IMR-90 (cell line): ENCODE results near the gene BAHD1. TPM values are rescaled to one million over a fixed set of nuclear protein-coding genes. Genes with fewer than 3 reads are reported as not detected.

ENCODE experiments used
- ATAC-seq: fragments of 200-7000 bp; cut with Tn5 transposase; 2 replicates; pipeline ENCODE4 v1.9.1; 2020; ENCODE audit warnings: low read depth, mild to moderate bottlenecking, moderate library complexity
- BruUV-seq: library from RNA; stranded (reverse); fragments of 400-500 nt; replicated peaks from 2 replicates; lab custom pipeline; 2021; lab: Mats Ljungman, UMichigan
- CTCF ChIA-PET: fragments of 300-600 bp; formaldehyde crosslinking; extraction: SDS; loops from one replicate; lab custom pipeline; 2021; ENCODE audit warnings: antibody characterized with exemption; lab: Yijun Ruan, JAX
- POLR2A ChIA-PET: fragments of 300-600 bp; sonication (Branson Sonifier 250); formaldehyde crosslinking; loops from one replicate; lab custom pipeline; 2022; ENCODE audit warnings: antibody characterized with exemption; ENCODE audit not compliant: unreplicated experiment; lab: Charles Lee
- DNase-seq: peaks from one replicate; pipeline ENCODE4 v3.0.0; 2013
- H2AFZ ChIP-seq: replicated peaks from 2 replicates; pipeline ENCODE3; 2013; ENCODE audit warnings: low read length, mild to moderate bottlenecking; ENCODE audit not compliant: poor library complexity
- H2AK5ac ChIP-seq: 2 replicates; pipeline ENCODE4 v1.6.1; 2013; ENCODE audit warnings: low read depth, low read length, inconsistent platforms
- H2AK9ac ChIP-seq: replicated peaks from 2 replicates; pipeline ENCODE3; 2013; ENCODE audit warnings: mild to moderate bottlenecking, low read depth, low read length, moderate library complexity; ENCODE audit not compliant: poor library complexity
- H2BK120ac ChIP-seq: 2 replicates; pipeline ENCODE4 v1.6.1; 2013; ENCODE audit warnings: low read depth, low read length, inconsistent platforms
- H2BK15ac ChIP-seq: 3 replicates; pipeline ENCODE4 v1.6.1; 2013; ENCODE audit warnings: low read depth, low read length, inconsistent platforms
- H2BK20ac ChIP-seq: 2 replicates; pipeline ENCODE4 v1.6.1; 2013; ENCODE audit warnings: low read depth, mild to moderate bottlenecking, inconsistent platforms, low read length, moderate library complexity
- H2BK5ac ChIP-seq: 2 replicates; pipeline ENCODE4 v1.6.1; 2013; ENCODE audit warnings: mild to moderate bottlenecking, low read depth, low read length, inconsistent platforms; ENCODE audit not compliant: poor library complexity, severe bottlenecking
- H3K14ac ChIP-seq: replicated peaks from 2 replicates; pipeline ENCODE4 v1.6.1; 2013; ENCODE audit warnings: low read depth, low read length, inconsistent platforms
- H3K18ac ChIP-seq: 2 replicates; pipeline ENCODE4 v1.6.1; 2013; ENCODE audit warnings: low read depth, low read length, control low read depth
- H3K23ac ChIP-seq: 2 replicates; pipeline ENCODE4 v1.6.1; 2013; ENCODE audit warnings: low read depth, low read length, inconsistent platforms
- H3K27ac ChIP-seq: 2 replicates; pipeline ENCODE4 v1.5.1; 2013; ENCODE audit warnings: mild to moderate bottlenecking, control low read depth, low read length; ENCODE audit not compliant: insufficient read depth
- H3K27me3 ChIP-seq: 2 replicates; pipeline ENCODE4 v1.6.1; 2013; ENCODE audit warnings: low read length; ENCODE audit not compliant: control insufficient read depth, insufficient read depth
- H3K36me3 ChIP-seq: 2 replicates; pipeline ENCODE4 v1.6.1; 2013; ENCODE audit warnings: low read length, mixed read lengths; ENCODE audit not compliant: control insufficient read depth, insufficient read depth
- H3K4ac ChIP-seq: 2 replicates; pipeline ENCODE4 v1.6.1; 2013; ENCODE audit warnings: low read depth, low read length, inconsistent platforms
- H3K4me1 ChIP-seq: 2 replicates; pipeline ENCODE4 v1.6.1; 2013; ENCODE audit warnings: low read length, mixed read lengths; ENCODE audit not compliant: control insufficient read depth, insufficient read depth
- H3K4me2 ChIP-seq: 2 replicates; pipeline ENCODE4 v1.6.1; 2013; ENCODE audit warnings: low read depth, mild to moderate bottlenecking, control low read depth, low read length, moderate library complexity
- H3K4me3 ChIP-seq: 2 replicates; pipeline ENCODE4 v1.5.1; 2013; ENCODE audit warnings: low read depth, mild to moderate bottlenecking, control low read depth, low read length, moderate library complexity; ENCODE audit not compliant: insufficient read depth
- H3K56ac ChIP-seq: 2 replicates; pipeline ENCODE4 v1.6.1; 2013; ENCODE audit warnings: low read length, inconsistent platforms; ENCODE audit not compliant: insufficient read depth; ENCODE audit errors: extremely low read depth
- H3K79me1 ChIP-seq, 2 experiments: 2 replicates each; pipeline ENCODE4 v1.6.1; 2013; ENCODE audit warnings: low read length in 2 of 2, inconsistent platforms in 1 of 2, low read depth in 1 of 2
- H3K9ac ChIP-seq: 2 replicates; pipeline ENCODE4 v1.6.1; 2013; ENCODE audit warnings: low read depth, low read length, control low read depth
- H3K9me1 ChIP-seq: 2 replicates; pipeline ENCODE4 v1.6.1; 2013; ENCODE audit warnings: low read length, inconsistent platforms; ENCODE audit not compliant: insufficient read depth
- H3K9me3 ChIP-seq: 2 replicates; pipeline ENCODE4 v1.6.1; 2013; ENCODE audit warnings: low read length; ENCODE audit not compliant: control insufficient read depth, insufficient read depth
- H4K20me1 ChIP-seq: 2 replicates; pipeline ENCODE4 v1.6.1; 2013; ENCODE audit warnings: low read length, inconsistent platforms; ENCODE audit not compliant: insufficient read depth
- H4K5ac ChIP-seq: 2 replicates; pipeline ENCODE4 v1.6.1; 2013; ENCODE audit warnings: mild to moderate bottlenecking, low read depth, low read length, control low read depth
- H4K8ac ChIP-seq, 2 experiments: 2 replicates each; pipeline ENCODE4 v1.6.1; 2013; ENCODE audit warnings: low read depth in 2 of 2, low read length in 2 of 2, control low read depth in 1 of 2, inconsistent platforms in 1 of 2
- H4K91ac ChIP-seq: 2 replicates; pipeline ENCODE4 v1.6.1; 2013; ENCODE audit warnings: low read depth, low read length, inconsistent platforms; ENCODE audit not compliant: insufficient read depth
- BHLHE40 ChIP-seq: fragments of 150-350 bp; IDR thresholded peaks from 2 replicates; pipeline ENCODE4 v1.6.1; 2016; ENCODE audit warnings: mild to moderate bottlenecking, low read depth, low read length
- CHD1 ChIP-seq: IDR thresholded peaks from 2 replicates; pipeline ENCODE4 v1.6.1; 2012; ENCODE audit warnings: low read depth, low read length, improper control_type of control experiment
- MAZ ChIP-seq: IDR thresholded peaks from 2 replicates; pipeline ENCODE4 v1.6.1; 2012; ENCODE audit warnings: low read depth, mild to moderate bottlenecking, low read length, improper control_type of control experiment, moderate library complexity, borderline replicate concordance
- MXI1 ChIP-seq: IDR thresholded peaks from 2 replicates; pipeline ENCODE4 v1.6.1; 2012; ENCODE audit warnings: low read depth, mild to moderate bottlenecking, low read length, moderate library complexity, borderline replicate concordance
- NFE2L2 ChIP-seq: fragments of 150-350 bp; IDR thresholded peaks from 2 replicates; pipeline ENCODE4 v1.6.1; 2016; ENCODE audit warnings: low read depth, mild to moderate bottlenecking, low read length
- RAD21 ChIP-seq: IDR thresholded peaks from 2 replicates; pipeline ENCODE4 v1.6.1; 2012; ENCODE audit warnings: low read length, improper control_type of control experiment
- RCOR1 ChIP-seq: IDR thresholded peaks from 2 replicates; pipeline ENCODE4 v1.6.1; 2012; ENCODE audit warnings: mild to moderate bottlenecking, low read length, improper control_type of control experiment; ENCODE audit not compliant: insufficient replicate concordance
- SMC3 ChIP-seq: fragments of 150-350 bp; IDR thresholded peaks from 2 replicates; pipeline ENCODE4 v1.6.1; 2016; ENCODE audit warnings: low read depth, mild to moderate bottlenecking, antibody characterized with exemption, low read length, moderate library complexity
- WGBS, 2 experiments: methylation state at CpG; one replicate each; pipeline versions ENCODE4 v1.1.5 to v1.1.7; 2013; ENCODE audit warnings: missing lambda C conversion rate in 2 of 2; ENCODE audit not compliant: insufficient read length in 1 of 2; ENCODE audit errors: extremely low coverage in 2 of 2; 5-methylcytosine and 5-hydroxymethylcytosine counted together
- dilution Hi-C: fragments of 300-500 bp; cut with HindIII; formaldehyde crosslinking; loops from one replicate; pipeline ENCODE4 v1.14.3; 2018; ENCODE audit warnings: low sequenced_read_pairs; ENCODE audit not compliant: unreplicated experiment
- in situ Hi-C: fragments of 300-500 bp; cut with MboI; formaldehyde crosslinking; loops from 3 replicates; pipeline ENCODE4 v1.14.3; 2019; ENCODE audit warnings: low sequenced_read_pairs, inconsistent platforms, mixed read lengths
- intact Hi-C: fragments of 100-400 bp; cut with micrococcal nuclease; formaldehyde crosslinking; loops from 2 replicates; pipeline ENCODE4 v1.10.0; 2022
- polyA plus RNA-seq, 3 experiments: library from polyadenylated mRNA; depleted of rRNA; stranded (reverse); fragments of >200 nt; gene quantifications; 2 replicates each; pipeline ENCODE4 v1.2.3, GENCODE V29; 2012; ENCODE audit warnings: low replicate concordance in 1 of 3
- total RNA-seq: library from RNA; depleted of rRNA; stranded (reverse); fragments of >200 nt; gene quantifications from 2 replicates; pipeline ENCODE4 v1.2.3, GENCODE V29; 2012
- TF ChIP-seq, protein P1 (sequence below): conservative IDR thresholded peaks from 2 replicates; pipeline ENCODE4 v1.5.1; 2012; ENCODE audit warnings: mild to moderate bottlenecking, low read depth, low read length, improper control_type of control experiment

BAHD1 gene
- total and polyA plus RNA-seq, 2 of the 4 experiments (the other 2 are of a cell fraction), result 3.0 to 8.7 TPM

DNA sequence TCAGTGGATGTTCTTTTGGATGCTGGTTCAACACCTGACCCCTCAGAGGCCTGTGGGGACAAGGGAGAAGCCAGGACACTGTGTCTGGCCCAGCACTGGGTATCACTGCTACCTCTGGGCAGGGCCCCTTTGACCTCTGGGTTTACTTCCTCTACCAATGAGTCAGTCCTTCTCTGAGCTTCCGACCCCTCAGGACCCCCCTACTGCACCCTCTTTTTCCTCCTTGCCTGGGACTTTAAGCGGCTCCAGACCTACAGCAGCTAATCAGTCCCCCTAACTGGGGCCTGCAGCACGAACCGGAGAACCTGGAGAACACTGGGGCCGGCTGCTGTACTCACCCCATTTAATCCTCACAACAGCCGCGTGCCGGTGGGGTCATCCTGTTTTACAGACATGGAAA lies 33.8 kb downstream of the BAHD1 start:
- Histone ChIP-seq H2AK9ac (no peak overlapping the region), H3K9me3 (peaks cover 5% of the 10 kb centered on the region; the same call in 1 of the 2 replicates), H2AFZ (no peak overlapping the region), H4K20me1 (no peaks in the 10 kb centered on the region), H3K4me1 (peaks cover 12% of the 10 kb centered on the region), H4K5ac (no peak overlapping the region), H2AK5ac (no peak overlapping the region), H2BK5ac (no peak overlapping the region), H3K4ac (no peak overlapping the region), H3K27ac (no peak overlapping the region), H2BK120ac (no peak overlapping the region), H3K36me3 (peaks cover 2% of the 10 kb centered on the region; the same call in 1 of the 2 replicates), H3K9ac (no peak overlapping the region), H3K9me1 (peaks cover 16% of the 10 kb centered on the region), H3K56ac (no peak overlapping the region), H3K27me3 (peaks cover 30% of the 10 kb centered on the region), H3K18ac (no peak overlapping the region), H2BK20ac (no peak overlapping the region), H3K23ac (no peak overlapping the region), H4K8ac (no peak overlapping the region), H3K79me1 (peaks cover 6 to 18% of the 10 kb centered on the region in 2 experiments; a peak in 3 of 4 replicates), H3K4me3 (no peak overlapping the region), H2BK15ac (no peak overlapping the region), H3K4me2 (no peak overlapping the region), H4K91ac (no peak overlapping the region), H3K14ac (no peak overlapping the region)
- ATAC-seq, result no peak
- dilution Hi-C loops (no loop called here), in situ Hi-C loops (no loop called here), intact Hi-C loops (no loop called here)
- BruUV-seq, result no TSS peak
- POLR2A ChIA-PET, result no interaction called here
- TF ChIP-seq RCOR1 (no peak), RAD21 (no peak), NFE2L2 (no peak), MXI1 (no peak), MAZ (no peak), BHLHE40 (no peak), SMC3 (no peak), CHD1 (no peak)
- TF ChIP-seq, protein P1, sequence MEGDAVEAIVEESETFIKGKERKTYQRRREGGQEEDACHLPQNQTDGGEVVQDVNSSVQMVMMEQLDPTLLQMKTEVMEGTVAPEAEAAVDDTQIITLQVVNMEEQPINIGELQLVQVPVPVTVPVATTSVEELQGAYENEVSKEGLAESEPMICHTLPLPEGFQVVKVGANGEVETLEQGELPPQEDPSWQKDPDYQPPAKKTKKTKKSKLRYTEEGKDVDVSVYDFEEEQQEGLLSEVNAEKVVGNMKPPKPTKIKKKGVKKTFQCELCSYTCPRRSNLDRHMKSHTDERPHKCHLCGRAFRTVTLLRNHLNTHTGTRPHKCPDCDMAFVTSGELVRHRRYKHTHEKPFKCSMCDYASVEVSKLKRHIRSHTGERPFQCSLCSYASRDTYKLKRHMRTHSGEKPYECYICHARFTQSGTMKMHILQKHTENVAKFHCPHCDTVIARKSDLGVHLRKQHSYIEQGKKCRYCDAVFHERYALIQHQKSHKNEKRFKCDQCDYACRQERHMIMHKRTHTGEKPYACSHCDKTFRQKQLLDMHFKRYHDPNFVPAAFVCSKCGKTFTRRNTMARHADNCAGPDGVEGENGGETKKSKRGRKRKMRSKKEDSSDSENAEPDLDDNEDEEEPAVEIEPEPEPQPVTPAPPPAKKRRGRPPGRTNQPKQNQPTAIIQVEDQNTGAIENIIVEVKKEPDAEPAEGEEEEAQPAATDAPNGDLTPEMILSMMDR, result no peak
- no peak for DNase-seq
- CTCF ChIA-PET, result no interaction called here
- no CpG with 5 or more reads among the region's 8 CpGs for WGBS, 2 experiments
